ENCODE data around the gene REXO1.

The REXO1 gene

GRCh38 chr19:1790054-1790792 lies 58.1 kb downstream of the REXO1 start:
- DNase-seq (ENCODE audit: low spot score) = no peak

GRCh38 chr19:1789261-1790041 lies 58.8 kb downstream of the REXO1 start:
- DNase-seq (ENCODE audit: low spot score) = no peak

DNA sequence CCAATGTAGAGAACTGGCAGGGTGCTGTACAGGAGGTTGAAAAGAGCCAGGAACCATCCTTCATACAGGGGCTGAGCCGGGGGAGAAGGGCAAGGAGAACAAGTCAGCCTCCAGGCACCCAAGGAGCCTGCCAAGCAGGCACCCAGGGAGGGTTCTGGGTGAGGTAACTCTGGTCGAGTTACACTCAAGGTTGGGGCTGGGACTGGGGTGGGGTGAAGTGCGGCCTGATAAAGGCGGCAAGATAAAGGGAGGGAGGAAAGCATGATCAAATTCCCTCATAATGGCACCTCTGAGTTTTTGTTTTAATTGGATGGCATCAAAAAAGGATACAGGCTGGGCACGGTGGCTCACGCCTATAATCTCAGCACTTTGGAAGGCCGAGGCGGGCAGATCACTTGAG lies 61.2 kb downstream of the REXO1 start:
- no peak for DNase-seq (ENCODE audit: low spot score)

- no peak for DNase-seq (ENCODE audit: low spot score)
Measured at GRCh38 chr19:1786668-1787067, 61.6 kb downstream of the REXO1 start.

DNA sequence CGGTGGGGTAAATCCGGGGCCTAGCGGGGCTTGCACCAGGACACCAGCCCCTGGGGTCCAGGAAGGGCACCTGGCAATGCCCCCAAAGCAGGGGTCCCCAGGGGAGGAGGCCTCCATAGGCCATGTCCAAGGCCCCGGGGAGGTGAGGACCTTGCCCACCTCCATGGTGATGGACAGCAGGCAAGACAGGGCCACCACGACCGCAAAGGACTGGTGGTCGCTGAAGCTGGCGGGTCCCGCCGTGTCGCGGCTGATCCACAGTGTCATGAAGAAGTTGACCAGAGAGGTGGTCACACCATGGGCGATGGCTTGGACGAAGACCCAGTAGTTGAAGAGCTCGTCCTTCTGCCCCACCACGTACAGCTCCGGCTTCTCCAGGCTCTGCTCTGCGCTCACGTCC lies 63.0 kb downstream of the REXO1 start:
- no peak for DNase-seq (ENCODE audit: low spot score)

- no peak for DNase-seq (ENCODE audit: low spot score)
Measured at GRCh38 chr19:1783874-1784273, 64.4 kb downstream of the REXO1 start.

DNA sequence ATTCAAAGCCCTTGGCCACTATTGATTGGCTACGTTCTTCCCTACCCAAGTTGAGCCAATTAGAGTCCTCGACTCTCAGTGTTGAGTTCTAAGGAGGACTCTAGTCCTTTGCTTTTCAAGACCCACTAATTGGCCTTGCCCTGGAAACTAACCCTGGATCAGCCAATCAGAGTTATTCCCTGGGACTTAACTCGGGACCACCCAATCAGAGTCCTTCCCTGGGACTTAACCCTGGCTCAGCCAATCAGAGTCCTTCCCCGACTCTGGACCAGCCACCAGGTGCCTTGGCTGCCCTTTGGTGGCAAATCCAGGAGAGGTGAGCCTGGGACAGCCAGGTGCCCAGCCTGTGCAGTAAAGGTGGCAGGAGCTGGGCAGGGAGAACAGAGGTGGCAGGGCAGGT lies 64.9 kb downstream of the REXO1 start:
- no peak for DNase-seq (ENCODE audit: low spot score)

DNA sequence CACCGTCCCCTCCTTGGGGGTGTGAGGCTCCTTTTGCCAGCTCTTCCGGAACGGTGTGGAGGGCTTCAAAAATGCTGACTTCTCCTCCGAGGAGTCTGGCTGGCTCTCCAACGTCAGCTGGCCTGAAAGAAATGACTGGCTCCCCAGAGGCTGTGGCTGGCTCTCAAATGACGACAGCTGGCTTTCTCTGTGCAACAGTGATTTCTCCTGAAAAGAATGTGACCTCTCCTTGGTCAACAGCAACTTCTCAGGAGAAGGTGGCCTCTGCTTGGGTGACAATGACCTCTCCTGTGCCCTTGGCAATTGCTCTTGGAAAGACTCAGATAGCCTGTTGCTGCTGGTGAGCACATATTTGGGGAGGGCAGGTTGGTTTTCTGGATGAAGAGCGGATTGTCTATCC lies 65.8 kb downstream of the REXO1 start:
- no peak for DNase-seq (ENCODE audit: low spot score)

DNA sequence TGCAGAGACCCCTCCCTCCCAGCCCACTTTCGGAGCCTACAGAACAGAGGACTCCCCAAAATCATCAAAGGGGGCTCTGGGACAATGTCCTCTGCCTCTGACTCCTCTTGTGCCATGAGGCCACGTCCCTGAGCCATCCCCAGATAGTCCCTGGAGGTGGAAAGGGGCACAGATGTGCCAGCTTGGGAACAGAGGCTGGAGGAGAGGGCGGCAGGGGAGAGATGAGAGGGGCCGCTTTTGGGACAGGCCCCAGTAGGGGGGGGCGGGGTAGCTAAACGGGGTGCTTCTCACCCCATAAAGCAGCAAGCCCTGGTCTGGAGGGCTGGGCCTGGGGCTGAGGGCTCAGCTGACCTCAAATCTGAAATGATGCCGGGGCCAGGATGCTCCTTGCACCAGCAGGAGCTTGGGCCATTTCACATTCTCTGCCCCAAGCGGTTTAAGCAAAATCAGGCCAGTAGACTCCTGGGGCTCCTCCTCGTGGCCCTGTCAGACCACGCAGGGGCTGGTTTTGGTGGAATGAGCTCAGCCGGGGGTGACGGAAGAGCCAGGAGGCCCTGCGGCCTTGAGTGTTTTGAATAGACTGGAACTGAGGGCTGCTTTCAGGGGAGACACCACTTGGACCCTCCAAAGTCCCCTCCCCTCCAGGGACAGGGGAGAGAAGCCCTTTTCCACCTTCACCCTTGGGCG lies 67.9 kb downstream of the REXO1 start:
- no peak for DNase-seq (ENCODE audit: low spot score)

DNA sequence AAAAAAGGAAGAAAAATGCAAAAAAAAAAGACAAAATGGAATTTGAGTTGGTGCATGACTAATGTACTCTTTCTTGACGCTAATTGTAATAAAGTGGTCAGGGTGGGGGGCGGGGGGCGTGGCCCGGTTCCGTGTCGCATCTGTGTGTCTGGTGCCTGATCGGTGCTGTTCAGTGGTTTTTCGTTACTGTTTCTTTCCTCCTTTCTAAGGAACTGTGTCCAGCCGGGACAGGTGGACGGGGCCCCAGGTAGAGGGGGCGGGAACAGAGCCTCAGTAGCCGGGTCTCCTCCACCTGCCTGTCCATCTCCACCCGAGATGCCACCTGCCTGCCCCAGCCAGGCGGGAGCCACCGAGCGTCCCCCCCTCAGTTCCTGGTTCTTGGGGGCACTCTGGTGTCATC lies 68.7 kb downstream of the REXO1 start:
- no peak for DNase-seq (ENCODE audit: low spot score)

- no peak for DNase-seq (ENCODE audit: low spot score)
Measured at GRCh38 chr19:1777149-1777548, 71.1 kb downstream of the REXO1 start.

DNA sequence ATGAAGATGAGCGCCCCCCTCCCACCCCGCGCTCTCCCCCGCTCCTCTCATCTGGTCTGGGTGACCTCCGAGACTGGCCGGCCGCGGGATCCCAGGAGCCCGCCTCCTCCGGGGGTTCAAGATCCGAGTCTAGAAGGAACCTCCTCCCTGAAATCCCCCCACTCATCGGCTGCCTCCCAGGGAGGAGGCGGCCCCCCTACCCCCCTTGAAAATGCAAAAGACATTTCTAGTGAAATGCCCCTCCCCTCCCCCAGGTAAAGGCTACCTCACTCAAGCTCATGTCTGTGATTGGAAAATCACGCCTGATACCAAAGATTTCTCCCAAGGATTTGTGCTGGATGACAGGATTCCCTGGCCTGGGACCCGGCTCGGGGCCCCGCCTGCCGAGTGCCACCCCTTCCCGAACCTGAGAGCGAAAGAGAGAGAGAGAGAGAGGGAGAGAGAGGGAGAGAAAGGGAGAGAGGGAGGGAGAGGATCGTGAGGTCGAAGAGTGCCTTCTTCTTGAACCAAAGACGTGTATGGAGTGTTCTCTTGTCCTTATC lies 71.6 kb downstream of the REXO1 start:
- DNase-seq (ENCODE audit: low spot score) = no peak

DNA sequence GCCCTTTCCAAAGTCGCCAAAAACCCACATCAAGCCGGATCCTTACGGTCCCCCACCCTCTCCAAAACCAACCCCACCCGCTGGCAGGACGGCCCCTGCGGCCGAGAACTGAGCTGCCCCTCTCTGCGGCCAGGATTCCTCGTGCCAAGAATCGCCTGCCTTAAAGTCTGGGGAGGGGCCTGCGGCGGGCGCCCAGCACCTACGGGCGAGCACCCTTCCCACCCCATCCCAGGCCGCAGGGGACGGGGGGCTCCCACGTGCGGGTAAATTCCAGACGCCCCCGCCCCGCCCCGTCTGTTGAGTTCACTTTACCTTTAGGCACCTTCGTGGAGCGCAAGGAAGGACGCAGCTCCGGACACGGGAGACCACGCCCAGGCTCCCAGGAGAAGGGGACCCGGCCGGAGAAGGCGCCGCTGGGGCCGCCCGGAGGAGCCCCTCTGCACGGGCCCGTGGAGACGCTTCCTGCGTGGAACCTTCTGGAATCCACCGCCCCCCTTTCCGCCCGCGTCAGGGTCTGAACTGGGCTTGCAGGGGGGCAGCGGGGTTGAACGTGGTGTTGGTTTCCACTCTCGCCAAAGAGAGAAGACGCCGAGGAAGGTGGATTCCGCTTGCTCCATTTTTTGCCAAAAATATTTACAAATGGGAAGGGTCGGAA lies 72.2 kb downstream of the REXO1 start:
- no peak for DNase-seq (ENCODE audit: low spot score)

DNA sequence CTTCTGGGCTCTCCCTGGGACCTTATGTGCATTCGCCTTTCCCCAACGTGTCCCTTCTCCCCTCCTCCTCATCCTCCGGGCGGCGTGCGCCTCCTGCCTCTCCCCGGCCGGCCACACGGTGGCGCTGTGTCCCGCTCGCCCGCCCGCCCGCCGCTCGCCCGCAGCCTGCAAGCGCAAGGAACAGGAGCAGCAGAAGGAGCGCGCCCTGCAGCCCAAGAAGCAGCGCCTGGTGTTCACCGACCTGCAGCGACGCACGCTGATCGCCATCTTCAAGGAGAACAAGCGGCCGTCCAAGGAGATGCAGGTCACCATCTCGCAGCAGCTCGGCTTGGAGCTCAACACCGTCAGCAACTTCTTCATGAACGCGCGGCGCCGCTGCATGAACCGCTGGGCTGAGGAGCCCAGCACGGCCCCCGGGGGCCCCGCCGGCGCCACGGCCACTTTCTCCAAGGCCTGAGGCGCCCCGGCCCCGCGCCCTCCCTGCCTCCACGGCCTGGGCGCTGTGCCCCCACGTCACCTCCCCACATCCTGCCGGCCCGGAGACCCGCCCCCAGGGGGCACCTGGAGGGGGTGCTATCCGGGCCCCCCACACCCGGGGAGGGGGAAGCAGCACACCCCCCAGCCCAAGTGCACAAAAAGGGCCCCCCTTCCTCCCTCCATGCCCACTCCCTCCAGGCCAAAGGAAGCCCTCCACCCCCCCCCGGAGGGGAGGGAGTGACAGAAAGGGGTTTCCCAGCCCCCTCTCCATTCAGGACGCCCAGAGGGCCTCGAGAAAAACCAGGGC lies 73.1 kb downstream of the REXO1 start:
- no peak for DNase-seq (ENCODE audit: low spot score)

GRCh38 chr19:1773184-1773583 lies 75.1 kb downstream of the REXO1 start:
- DNase-seq (ENCODE audit: low spot score) = no peak

- no peak for DNase-seq (ENCODE audit: low spot score)
Measured at GRCh38 chr19:1770866-1771576, 77.3 kb downstream of the REXO1 start.

GRCh38 chr19:1769645-1769985 lies 78.7 kb downstream of the REXO1 start:
- DNase-seq (ENCODE audit: low spot score) = no peak

- DNase-seq (ENCODE audit: low spot score) = no peak
Measured at GRCh38 chr19:1768918-1769644, 79.2 kb downstream of the REXO1 start.

GRCh38 chr19:1768248-1768647 lies 80.0 kb downstream of the REXO1 start:
- no peak for DNase-seq (ENCODE audit: low spot score)

GRCh38 chr19:1767464-1767933 lies 80.8 kb downstream of the REXO1 start:
- no peak for DNase-seq (ENCODE audit: low spot score)

Measured in pons (tissue), 1 donor.